Adrenal gland (tissue), 12 donors: ENCODE data around the gene LYPLAL1. TPM values are rescaled to one million over a fixed set of nuclear protein-coding genes. Genes with fewer than 3 reads are reported as not detected.

ENCODE experiments used
- DNase-seq, 7 donors: peaks; one replicate each; pipeline ENCODE4 v3.0.0-alpha.2; 2019 to 2020
- H3K27ac ChIP-seq, 5 donors: fragments of 200-600 bp; sonication (generic) in 4 of 5; 1 replicate in 3 of 5; 2 replicates in 2 of 5; pipeline versions ENCODE4 v1.5.1 to v1.8.0; 2016 to 2020; ENCODE audit warnings: mild to moderate bottlenecking in 1 of 5
- H3K27me3 ChIP-seq: fragments of 200-600 bp; 2 replicates; pipeline ENCODE4 v1.8.0; 2021
- H3K36me3 ChIP-seq, 2 donors: fragments of 200-600 bp; replicated peaks in 1 of 2; 1 replicate in 1 of 2; 2 replicates in 1 of 2; pipeline versions ENCODE4 v1.5.1 to v1.8.0; 2018 to 2022
- H3K4me1 ChIP-seq, 2 donors: fragments of 200-600 bp; replicated peaks in 1 of 2; 1 replicate in 1 of 2; 2 replicates in 1 of 2; pipeline versions ENCODE4 v1.5.1 to v1.8.0; 2018 to 2021
- H3K4me3 ChIP-seq, 4 donors: fragments of 200-600 bp; sonication (generic) in 3 of 4; one replicate each; pipeline ENCODE4 v1.5.1; 2016 to 2018
- H3K9me3 ChIP-seq, 3 donors: fragments of 200-600 bp; sonication (generic) in 1 of 3; replicated peaks in 1 of 3; 1 replicate in 2 of 3; 2 replicates in 1 of 3; pipeline versions ENCODE4 v1.5.1 to v1.8.0; 2016 to 2021
- POLR2A ChIP-seq, 2 donors: fragments of 450-650 bp; IDR thresholded peaks; one replicate each; pipeline ENCODE4 v1.6.1; 2017; ENCODE audit warnings: antibody characterized with exemption in 2 of 2, mild to moderate bottlenecking in 2 of 2, moderate library complexity in 1 of 2
- whole genome bisulfite sequencing, 4 donors: extraction: QIAGEN DNeasy Blood & Tissue Kit in 2 of 4; methylation state at CpG; one replicate each; pipeline versions ENCODE4 v1.1.5 to v1.1.7; 2013 to 2017; 5-methylcytosine and 5-hydroxymethylcytosine counted together
- intact Hi-C, 2 donors: fragments of 100-400 bp; cut with DNase I; formaldehyde crosslinking; loops; one replicate each; pipeline versions ENCODE4 v1.14.1 to v1.15.0; 2022 to 2023
- polyA plus RNA-seq, 3 donors: library from polyadenylated mRNA; stranded (reverse); fragments of 200-250 nt in 2 of 3; fragments of 350-450 nt in 1 of 3; fragmentation: Illumina TruSeq in 1 of 3; extraction: RNeasy Lipid Tissue Mini Kit (QIAGEN cat#74804) in 1 of 3; gene quantifications; one replicate each; pipeline ENCODE4 v1.2.3, GENCODE V29; 2013 to 2014
- total RNA-seq, 9 donors: library from RNA; depleted of rRNA in 4 of 9; stranded (reverse); fragments of >200 nt in 4 of 9; fragments of 120-200 nt in 1 of 9; fragmentation: NEBNext Ultra II Directional in 1 of 9; extraction: Animal tissue kit (Norgen Biotek cat#: 25700) in 1 of 9; gene quantifications; one replicate each; pipeline versions ENCODE4 v1.1.0 to v1.2.4, GENCODE V29; 2013 to 2023
- TF ChIP-seq, protein P1 (sequence below), 6 experiments: fragments of 450-650 bp in 4 of 6; fragments of 200-600 bp in 2 of 6; sonication (generic) in 1 of 6; IDR thresholded peaks; 1 replicate in 5 of 6; 2 replicates in 1 of 6; pipeline versions ENCODE4 v1.5.1 to v1.8.0; 2016 to 2021; ENCODE audit warnings: antibody characterized with exemption in 6 of 6, mild to moderate bottlenecking in 2 of 6, moderate library complexity in 1 of 6
- donor health status: healthy with polysubstance abuse.
- donor health status: Bipolar disorder and iron deficiency.
- donor health status: DM: yes; HTN: yes; CAD: no.
- donor health status: DM: no; HTN: no; CAD: no.
- donor health status: DM: no; HTN: no; CAD: no.
- donor health status: DM: yes; HTN: yes; CAD: no.

The LYPLAL1 gene
- total and polyA plus RNA-seq, 12 donors = 14.9 to 82.8 (median 64.7) TPM

DNA sequence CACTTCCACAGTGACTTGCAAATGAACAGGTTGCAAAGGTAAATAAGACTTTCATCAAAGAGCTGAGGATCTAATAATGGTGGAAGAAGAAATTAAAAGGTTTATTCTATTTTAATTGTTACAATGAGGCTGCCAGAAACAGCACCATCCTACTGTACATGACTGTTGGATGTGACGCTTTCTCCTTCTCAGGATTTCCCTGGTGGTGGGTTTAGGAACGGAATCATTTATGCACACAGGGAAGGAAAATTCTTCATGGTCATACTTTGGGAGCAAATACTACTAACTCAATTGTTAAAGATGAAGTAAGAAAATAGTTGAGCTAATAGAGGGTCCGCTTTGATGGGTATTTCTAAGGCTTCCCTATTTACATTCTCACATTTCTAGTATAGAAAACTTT, 22.2 kb upstream of the LYPLAL1 start:
- intact Hi-C loops = no loop called here
- Histone ChIP-seq H3K27ac (no peak overlapping the region), H3K27me3 (no peaks in the 10 kb centered on the region), H3K36me3 (no peaks in the 10 kb centered on the region), H3K4me1 (peaks cover 0 to 5% of the 10 kb centered on the region in 2 donors), H3K9me3 (no peaks in the 10 kb centered on the region), H3K4me3 (no peak overlapping the region)
- TF ChIP-seq, protein P1, sequence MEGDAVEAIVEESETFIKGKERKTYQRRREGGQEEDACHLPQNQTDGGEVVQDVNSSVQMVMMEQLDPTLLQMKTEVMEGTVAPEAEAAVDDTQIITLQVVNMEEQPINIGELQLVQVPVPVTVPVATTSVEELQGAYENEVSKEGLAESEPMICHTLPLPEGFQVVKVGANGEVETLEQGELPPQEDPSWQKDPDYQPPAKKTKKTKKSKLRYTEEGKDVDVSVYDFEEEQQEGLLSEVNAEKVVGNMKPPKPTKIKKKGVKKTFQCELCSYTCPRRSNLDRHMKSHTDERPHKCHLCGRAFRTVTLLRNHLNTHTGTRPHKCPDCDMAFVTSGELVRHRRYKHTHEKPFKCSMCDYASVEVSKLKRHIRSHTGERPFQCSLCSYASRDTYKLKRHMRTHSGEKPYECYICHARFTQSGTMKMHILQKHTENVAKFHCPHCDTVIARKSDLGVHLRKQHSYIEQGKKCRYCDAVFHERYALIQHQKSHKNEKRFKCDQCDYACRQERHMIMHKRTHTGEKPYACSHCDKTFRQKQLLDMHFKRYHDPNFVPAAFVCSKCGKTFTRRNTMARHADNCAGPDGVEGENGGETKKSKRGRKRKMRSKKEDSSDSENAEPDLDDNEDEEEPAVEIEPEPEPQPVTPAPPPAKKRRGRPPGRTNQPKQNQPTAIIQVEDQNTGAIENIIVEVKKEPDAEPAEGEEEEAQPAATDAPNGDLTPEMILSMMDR (IDR thresholded peaks at IDR 0.05) = no peak
- no peak for TF ChIP-seq POLR2A (IDR thresholded peaks at IDR 0.05)
- no peak for DNase-seq
- WGBS, 4 donors = 93 to 99% (median 98%) methylated on average over 3 of the region's 3 CpGs

DNA sequence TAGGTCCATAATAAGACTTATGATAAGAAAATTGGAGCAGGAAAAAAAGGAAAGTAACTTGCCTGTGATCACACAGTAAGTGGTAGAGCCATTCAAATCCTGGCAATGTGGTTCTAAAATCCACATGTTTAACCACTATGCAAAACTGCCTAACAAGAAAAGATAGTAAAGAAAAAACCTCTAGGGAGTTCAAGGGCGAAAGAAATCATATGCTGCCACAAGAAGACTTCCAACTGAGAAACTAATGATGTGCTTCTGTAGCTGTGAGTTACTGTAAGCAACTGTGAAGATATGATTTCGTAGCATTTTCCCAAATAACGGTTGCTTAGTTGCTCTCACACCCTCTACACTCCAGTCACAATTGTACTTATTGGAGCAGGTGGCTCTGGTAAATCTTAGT, 20.9 kb upstream of the LYPLAL1 start:
- Histone ChIP-seq H3K4me1 (peaks cover 0 to 5% of the 10 kb centered on the region in 2 donors), H3K36me3 (no peaks in the 10 kb centered on the region), H3K4me3 (no peak overlapping the region), H3K27me3 (no peaks in the 10 kb centered on the region), H3K9me3 (no peaks in the 10 kb centered on the region), H3K27ac (no peak overlapping the region)
- TF ChIP-seq, protein P1 (IDR thresholded peaks at IDR 0.05) = no peak
- no peak for TF ChIP-seq POLR2A (IDR thresholded peaks at IDR 0.05)
- 79 to 84% (median 82%) methylated on average over 3 of the region's 3 CpGs for WGBS, 4 donors
- intact Hi-C loops = no loop called here
- DNase-seq = no peak

DNA sequence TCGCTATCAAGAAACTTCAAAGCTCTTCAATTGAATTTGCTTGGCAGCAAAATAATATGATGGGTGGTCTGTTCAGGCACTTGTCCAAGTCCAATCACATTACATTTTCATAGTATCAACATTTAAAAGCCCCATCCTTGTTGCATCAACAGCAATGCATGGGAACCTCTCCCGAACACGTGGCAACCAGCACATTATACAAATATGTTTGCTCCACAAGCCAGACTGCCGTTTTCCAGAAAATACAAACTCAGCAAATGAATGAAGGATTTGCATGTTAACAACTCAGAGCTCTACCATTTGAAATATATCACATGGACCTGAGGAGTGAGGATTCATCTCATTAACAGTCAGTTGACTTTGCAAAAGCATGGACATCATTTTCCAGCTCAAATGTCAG, 20.0 kb upstream of the LYPLAL1 start:
- Histone ChIP-seq H3K27me3 (no peaks in the 10 kb centered on the region), H3K9me3 (no peaks in the 10 kb centered on the region), H3K4me1 (peaks cover 0 to 5% of the 10 kb centered on the region in 2 donors), H3K27ac (no peak overlapping the region), H3K36me3 (no peaks in the 10 kb centered on the region), H3K4me3 (no peak overlapping the region)
- TF ChIP-seq POLR2A (IDR thresholded peaks at IDR 0.05) = no peak
- TF ChIP-seq, protein P1 (IDR thresholded peaks at IDR 0.05) = no peak
- no peak for DNase-seq
- intact Hi-C loops = no loop called here
- 89 to 93% (median 91%) methylated on average over 4 of the region's 4 CpGs for whole genome bisulfite sequencing, 4 donors

DNA sequence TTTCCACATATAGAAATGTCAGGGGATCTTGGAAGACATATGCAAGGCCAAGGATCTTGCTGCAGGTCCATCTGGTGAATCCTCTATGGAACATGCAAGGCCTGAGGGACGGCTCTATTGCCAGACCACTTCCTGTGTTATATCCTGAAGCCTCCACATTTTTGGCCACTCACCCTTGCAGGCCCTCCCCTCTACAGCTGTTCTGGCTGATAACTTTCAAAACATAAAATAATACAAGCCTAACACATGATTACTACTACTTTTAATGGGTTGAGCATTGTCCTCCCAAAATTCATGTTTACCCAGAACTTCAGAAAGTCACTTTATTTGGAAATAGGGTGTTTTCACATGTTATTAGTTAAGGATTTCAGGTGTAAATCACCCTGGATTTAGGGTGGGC, 18.5 kb upstream of the LYPLAL1 start:
- WGBS, 4 donors = 64 to 78% (median 68%) methylated on average over 1 of the region's 1 CpG
- intact Hi-C loops = no loop called here
- no peaks in the 10 kb centered on the region for H3K9me3 ChIP-seq
- H3K4me1 ChIP-seq = peaks cover 0 to 5% of the 10 kb centered on the region in 2 donors
- H3K4me3 ChIP-seq = no peak overlapping the region
- no peak overlapping the region for H3K27ac ChIP-seq
- H3K36me3 ChIP-seq = no peaks in the 10 kb centered on the region
- TF ChIP-seq, protein P1 (IDR thresholded peaks at IDR 0.05) = no peak
- TF ChIP-seq POLR2A (IDR thresholded peaks at IDR 0.05) = no peak
- H3K27me3 ChIP-seq = no peaks in the 10 kb centered on the region
- DNase-seq = no peak
